ENCODE data around the gene NEK1. TPM values are rescaled to one million over a fixed set of nuclear protein-coding genes. Genes with fewer than 3 reads are reported as not detected.

NEK1 gene
- total and polyA plus RNA-seq, 2 donors (not counting 1 experiment from before 2014, with no cell fraction given), result 3.3 to 21.4 TPM

- ChIA-PET CTCF (no interaction called here), POLR2A (no interaction called here)
- Histone ChIP-seq H3K4me2 (replicated peaks; ENCODE audit: low read depth, low read length, poor library complexity, severe bottlenecking) (no peak overlapping the region), H3K4me3 (ENCODE audit: control extremely low read depth in 1 of 5, extremely low read depth in 1 of 5, insufficient read depth in 1 of 5, low read depth in 2 of 5, low read length in 4 of 5) (no peak overlapping the region), H3K36me3 (replicated peaks in 1 of 2; ENCODE audit: control extremely low read depth in 1 of 2, control insufficient read depth in 1 of 2, extremely low read depth in 1 of 2, insufficient read depth in 2 of 2, low read length in 1 of 2) (no peaks in the 10 kb centered on the region), H3K27ac (ENCODE audit: low read length in 2 of 2) (no peak overlapping the region), H3K4me1 (ENCODE audit: control insufficient read depth in 2 of 2, insufficient read depth in 2 of 2, low read length in 2 of 2) (peaks cover 5 to 7% of the 10 kb centered on the region in 2 donors), H3K79me2 (ENCODE audit: control insufficient read depth, insufficient read depth, low read length) (no peaks in the 10 kb centered on the region), H4K20me1 (ENCODE audit: control insufficient read depth, insufficient read depth, low read length, poor library complexity, severe bottlenecking) (no peaks in the 10 kb centered on the region), H2AFZ (ENCODE audit: insufficient read depth, low read depth, low read length, poor library complexity, severe bottlenecking) (no peak overlapping the region), H3K9ac (ENCODE audit: low read length) (no peak overlapping the region), H3K27me3 (replicated peaks in 1 of 4; ENCODE audit: control extremely low read depth in 1 of 4, control insufficient read depth in 3 of 4, insufficient read depth in 4 of 4, low read length in 3 of 4) (no peaks in the 10 kb centered on the region), H3K9me3 (ENCODE audit: control extremely low read depth in 1 of 3, control insufficient read depth in 2 of 3, insufficient read depth in 1 of 3, low read length in 2 of 3) (no peaks in the 10 kb centered on the region)
- ATAC-seq (ENCODE audit: low read depth) (no peak), DNase-seq (no peak)
- Mint-ChIP-seq H3K4me1 (peaks cover 8% of the 10 kb centered on the region), H3K4me3 (no peak overlapping the region), H3K27me3 (no peaks in the 10 kb centered on the region), H3K9me3 (ENCODE audit: insufficient read depth) (no peaks in the 10 kb centered on the region), H3K27ac (no peak overlapping the region)
- intact Hi-C loops (cut with micrococcal nuclease), result no loop called here
- no peak for TF ChIP-seq EZH2 (IDR thresholded peaks at IDR 0.05; ENCODE audit: borderline replicate concordance, insufficient read depth, low read depth, low read length, poor library complexity, severe bottlenecking)
- no peak for TF ChIP-seq CTCF (IDR thresholded peaks at IDR 0.05)
These were observed 200.3 kb downstream of the NEK1 start for GRCh38 chr4:169412046-169412445.

GRCh38 chr4:169410839-169411770, 201.3 kb downstream of the NEK1 start:
- Mint-ChIP-seq H3K4me1 (peaks cover 8% of the 10 kb centered on the region), H3K27me3 (no peaks in the 10 kb centered on the region), H3K27ac (no peak overlapping the region), H3K9me3 (ENCODE audit: insufficient read depth) (no peaks in the 10 kb centered on the region), H3K4me3 (peak overlapping the region; percentile 0)
- DNase-seq, result peak; percentile 34
- H3K9ac ChIP-seq (ENCODE audit: low read length), result no peak overlapping the region
- no peaks in the 10 kb centered on the region for H3K27me3 ChIP-seq (replicated peaks in 1 of 4; ENCODE audit: control extremely low read depth in 1 of 4, control insufficient read depth in 3 of 4, insufficient read depth in 4 of 4, low read length in 3 of 4)
- TF ChIP-seq CTCF (IDR thresholded peaks at IDR 0.05) (no peak), EZH2 (IDR thresholded peaks at IDR 0.05; ENCODE audit: borderline replicate concordance, insufficient read depth, low read depth, low read length, poor library complexity, severe bottlenecking) (no peak)
- ChIA-PET CTCF (no interaction called here), POLR2A (no interaction called here)
- no peak overlapping the region for H3K27ac ChIP-seq (ENCODE audit: low read length in 2 of 2)
- H2AFZ ChIP-seq (ENCODE audit: insufficient read depth, low read depth, low read length, poor library complexity, severe bottlenecking), result no peak overlapping the region
- peaks cover 5 to 7% of the 10 kb centered on the region in 2 donors for H3K4me1 ChIP-seq (ENCODE audit: control insufficient read depth in 2 of 2, insufficient read depth in 2 of 2, low read length in 2 of 2)
- peak; percentile 53 for ATAC-seq (ENCODE audit: low read depth)
- H4K20me1 ChIP-seq (ENCODE audit: control insufficient read depth, insufficient read depth, low read length, poor library complexity, severe bottlenecking), result no peaks in the 10 kb centered on the region
- no peak overlapping the region for H3K4me3 ChIP-seq (ENCODE audit: control extremely low read depth in 1 of 5, extremely low read depth in 1 of 5, insufficient read depth in 1 of 5, low read depth in 2 of 5, low read length in 4 of 5)
- H3K79me2 ChIP-seq (ENCODE audit: control insufficient read depth, insufficient read depth, low read length), result no peaks in the 10 kb centered on the region
- H3K4me2 ChIP-seq (replicated peaks; ENCODE audit: low read depth, low read length, poor library complexity, severe bottlenecking), result peak overlapping the region; percentile 10
- no peaks in the 10 kb centered on the region for H3K9me3 ChIP-seq (ENCODE audit: control extremely low read depth in 1 of 3, control insufficient read depth in 2 of 3, insufficient read depth in 1 of 3, low read length in 2 of 3)
- H3K36me3 ChIP-seq (replicated peaks in 1 of 2; ENCODE audit: control extremely low read depth in 1 of 2, control insufficient read depth in 1 of 2, extremely low read depth in 1 of 2, insufficient read depth in 2 of 2, low read length in 1 of 2), result no peaks in the 10 kb centered on the region
- intact Hi-C loops (cut with micrococcal nuclease), result no loop called here
- WGBS (ENCODE audit: insufficient coverage), result 57% methylated on average over 10 of the region's 12 CpGs

All from B cell (primary cell).